MCF 10A (cell line): ENCODE measurements around the gene LOXHD1. TPM values are rescaled to one million over a fixed set of nuclear protein-coding genes. Genes with fewer than 3 reads are reported as not detected.

Source experiments
- BruUV-seq: library from RNA; stranded (reverse); fragments of 400-500 nt; replicated peaks from 2 replicates; lab custom pipeline; 2021; lab: Mats Ljungman, UMichigan
- CTCF ChIA-PET: fragments of 300-600 bp; sonication (Branson Sonifier 250); formaldehyde crosslinking; extraction: SDS; loops from one replicate; lab custom pipeline; 2021; ENCODE audit warnings: antibody characterized with exemption, inconsistent platforms; lab: Yijun Ruan, JAX
- POLR2A ChIA-PET: fragments of 300-600, 350-650 bp; sonication (Branson Sonifier 250); formaldehyde crosslinking; extraction: SDS; loops from one replicate; lab custom pipeline; 2020; ENCODE audit warnings: antibody characterized with exemption, inconsistent platforms; lab: Yijun Ruan, JAX
- DNase-seq: peaks from one replicate; pipeline ENCODE4 v3.0.0-alpha.2; 2018; ENCODE audit not compliant: unreplicated experiment
- H3K27ac Mint-ChIP-seq: one replicate; pipeline ENCODE4 v1.8.0; 2022; ENCODE audit warnings: mild to moderate bottlenecking, low read depth, mixed read lengths; ENCODE audit not compliant: unreplicated experiment
- H3K27me3 Mint-ChIP-seq: one replicate; pipeline ENCODE4 v1.8.0; 2022; ENCODE audit warnings: mixed read lengths; ENCODE audit not compliant: insufficient read depth, unreplicated experiment
- H3K36me3 Mint-ChIP-seq: one replicate; pipeline ENCODE4 v1.8.0; 2022; ENCODE audit warnings: mild to moderate bottlenecking, moderate library complexity, mixed read lengths; ENCODE audit not compliant: insufficient read depth, unreplicated experiment
- H3K4me1 Mint-ChIP-seq: one replicate; pipeline ENCODE4 v1.8.0; 2022; ENCODE audit warnings: mixed read lengths; ENCODE audit not compliant: insufficient read depth, unreplicated experiment
- H3K4me3 Mint-ChIP-seq: one replicate; pipeline ENCODE4 v1.8.0; 2022; ENCODE audit warnings: mild to moderate bottlenecking, moderate library complexity, mixed read lengths; ENCODE audit not compliant: unreplicated experiment
- H3K9me3 Mint-ChIP-seq: one replicate; pipeline ENCODE4 v1.8.0; 2022; ENCODE audit warnings: mixed read lengths; ENCODE audit not compliant: unreplicated experiment
- CTCF ChIP-seq: fragments of 200-600 bp; IDR thresholded peaks from one replicate; pipeline ENCODE4 v1.8.0; 2022; ENCODE audit warnings: antibody characterized with exemption, mild to moderate bottlenecking; ENCODE audit not compliant: unreplicated experiment
- intact Hi-C: fragments of 100-400 bp; cut with micrococcal nuclease; formaldehyde crosslinking; loops from 2 replicates; pipeline ENCODE4 v1.14.1; 2022
- total RNA-seq: library from RNA; stranded (reverse); gene quantifications from 2 replicates; pipeline ENCODE4 v1.2.3, GENCODE V29; 2022

LOXHD1 gene
- total RNA-seq, 1 experiment from 2014 or later, result not detected

GRCh38 chr18:46528037-46528436 is 129.0 kb downstream of the LOXHD1 start:
- no peak overlapping the region for H3K27ac Mint-ChIP-seq
- BruUV-seq, result no TSS peak
- POLR2A ChIA-PET, result no interaction called here

GRCh38 chr18:46519870-46520269 is 137.2 kb downstream of the LOXHD1 start:
- BruUV-seq, result no TSS peak
- Mint-ChIP-seq H3K36me3 (no peaks in the 10 kb centered on the region), H3K27ac (no peak overlapping the region), H3K4me1 (no peaks in the 10 kb centered on the region), H3K4me3 (no peak overlapping the region), H3K27me3 (peaks cover 80% of the 10 kb centered on the region), H3K9me3 (peaks cover 6% of the 10 kb centered on the region)
- intact Hi-C loops, result no loop called here
- POLR2A ChIA-PET, result no interaction called here
- DNase-seq, result no peak
- TF ChIP-seq CTCF, result no peak
- CTCF ChIA-PET, result interaction anchor here (0.6 kb wide), 1 partner anchor 370 kb away, joined by 3 read pairs; no protein-coding TSS in a partner anchor

More at GRCh38 chr18:46528037-46528436, 129.0 kb downstream of the LOXHD1 start:
- H3K27me3 Mint-ChIP-seq, result peaks cover 44% of the 10 kb centered on the region
- CTCF ChIA-PET, result no interaction called here
- no peaks in the 10 kb centered on the region for H3K36me3 Mint-ChIP-seq
- intact Hi-C loops, result no loop called here
- no peak for DNase-seq
- no peak overlapping the region for H3K4me3 Mint-ChIP-seq
- no peaks in the 10 kb centered on the region for H3K9me3 Mint-ChIP-seq
- H3K4me1 Mint-ChIP-seq, result no peaks in the 10 kb centered on the region
- no peak for TF ChIP-seq CTCF

DNA sequence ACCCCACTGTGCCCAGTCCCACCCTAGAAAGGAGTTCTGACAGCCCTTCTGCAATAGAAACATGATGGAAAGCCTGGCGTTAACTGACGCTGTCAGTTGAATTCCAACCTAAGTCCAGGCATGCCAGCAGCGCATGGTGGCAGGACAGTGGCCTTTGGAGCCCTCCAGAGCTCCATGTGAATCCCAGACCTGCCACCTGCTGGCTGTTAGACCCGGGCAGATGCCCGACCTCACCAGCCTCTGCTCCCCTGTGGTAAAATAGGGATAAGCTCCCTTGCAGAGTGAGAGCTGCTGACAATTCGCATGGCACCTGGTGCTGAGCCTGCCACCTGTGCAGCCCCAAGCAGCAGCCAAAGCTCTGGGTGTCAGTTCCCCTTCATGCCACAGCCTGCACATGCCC is 138.6 kb downstream of the LOXHD1 start:
- H3K4me3 Mint-ChIP-seq, result no peak overlapping the region
- H3K4me1 Mint-ChIP-seq, result no peaks in the 10 kb centered on the region
- ChIA-PET POLR2A (no interaction called here), CTCF (interaction anchor here (0.5 to 3.3 kb wide), 6 partner anchors 14 to 346 kb away, joined by 3 to 20 read pairs (median 3); no protein-coding TSS in a partner anchor)
- H3K27ac Mint-ChIP-seq, result no peak overlapping the region
- intact Hi-C loops, result loop anchor here (1.0 kb wide), 1 partner anchor 237 kb away; no protein-coding TSS in a partner anchor
- DNase-seq, result peak; percentile 38
- peaks cover 6% of the 10 kb centered on the region for H3K9me3 Mint-ChIP-seq
- H3K27me3 Mint-ChIP-seq, result peaks cover 91% of the 10 kb centered on the region
- BruUV-seq, result no TSS peak
- TF ChIP-seq CTCF, result no peak
- no peaks in the 10 kb centered on the region for H3K36me3 Mint-ChIP-seq

GRCh38 chr18:46516555-46516954 is 140.5 kb downstream of the LOXHD1 start:
- peaks cover 6% of the 10 kb centered on the region for H3K9me3 Mint-ChIP-seq
- H3K4me3 Mint-ChIP-seq, result no peak overlapping the region
- POLR2A ChIA-PET, result no interaction called here
- intact Hi-C loops, result no loop called here
- H3K27me3 Mint-ChIP-seq, result peaks cover 94% of the 10 kb centered on the region
- TF ChIP-seq CTCF, result no peak
- CTCF ChIA-PET, result interaction anchor here (0.6 to 3.3 kb wide), 4 partner anchors 47 to 1253 kb away, joined by 3 to 20 read pairs (median 4); no protein-coding TSS in a partner anchor
- H3K36me3 Mint-ChIP-seq, result no peaks in the 10 kb centered on the region
- no peaks in the 10 kb centered on the region for H3K4me1 Mint-ChIP-seq
- DNase-seq, result no peak
- BruUV-seq, result no TSS peak
- H3K27ac Mint-ChIP-seq, result no peak overlapping the region
